HG03060 (cell line): ENCODE data around the gene TBX4.

Experiments
- ATAC-seq: cut with Tn5 transposase; IDR thresholded peaks from one replicate; pipeline ENCODE4 v1.9.1; 2021; ENCODE audit warnings: low read depth, moderate number of reproducible peaks; ENCODE audit not compliant: unreplicated experiment

The TBX4 gene

GRCh38 chr17:61453566-61454380, 1.6 kb downstream of the TBX4 start:
- ATAC-seq, result no peak

- no peak for ATAC-seq
Observed at GRCh38 chr17:61454381-61455323, 2.4 kb downstream of the TBX4 start.

GRCh38 chr17:61455324-61456060, 3.3 kb downstream of the TBX4 start:
- no peak for ATAC-seq

- ATAC-seq, result no peak
Observed at GRCh38 chr17:61456061-61456681, 3.9 kb downstream of the TBX4 start.

- no peak for ATAC-seq
Observed at GRCh38 chr17:61456688-61457225, 4.5 kb downstream of the TBX4 start.

GRCh38 chr17:61457226-61457983, 5.2 kb downstream of the TBX4 start:
- ATAC-seq, result no peak

- no peak for ATAC-seq
Observed at GRCh38 chr17:61458000-61458399, 5.8 kb downstream of the TBX4 start.

GRCh38 chr17:61458421-61459141, 6.4 kb downstream of the TBX4 start:
- ATAC-seq, result no peak

- ATAC-seq, result no peak
Observed at GRCh38 chr17:61459142-61459809, 7.1 kb downstream of the TBX4 start.

GRCh38 chr17:61459939-61460718, 7.9 kb downstream of the TBX4 start:
- ATAC-seq, result no peak

GRCh38 chr17:61460796-61461585, 8.8 kb downstream of the TBX4 start:
- no peak for ATAC-seq

- no peak for ATAC-seq
Observed at GRCh38 chr17:61461586-61461966, 9.4 kb downstream of the TBX4 start.

GRCh38 chr17:61461967-61462718, 9.9 kb downstream of the TBX4 start:
- ATAC-seq, result no peak

- ATAC-seq, result no peak
Observed at GRCh38 chr17:61462719-61463315, 10.6 kb downstream of the TBX4 start.

- ATAC-seq, result no peak
Observed at GRCh38 chr17:61463316-61464129, 11.3 kb downstream of the TBX4 start.
